Fibroblast of lung (primary cell): ENCODE data around the gene ANO7. TPM values are rescaled to one million over a fixed set of nuclear protein-coding genes. Genes with fewer than 3 reads are reported as not detected.

ENCODE experiments used
- DNase-seq, 2 donors: peaks; one replicate each; pipeline versions ENCODE4 v3.0.0 to v3.0.0-alpha.2; 2010; ENCODE audit warnings: low read depth in 2 of 2
- H2AFZ ChIP-seq: 2 replicates; pipeline ENCODE4 v1.5.1; 2012; ENCODE audit warnings: low read length, control low read depth, inconsistent platforms
- H3K27ac ChIP-seq: 2 replicates; pipeline ENCODE4 v1.5.1; 2011; ENCODE audit warnings: low read length, control low read depth; ENCODE audit not compliant: insufficient read depth
- H3K27me3 ChIP-seq: 2 replicates; pipeline ENCODE4 v1.5.1; 2011; ENCODE audit warnings: mild to moderate bottlenecking, low read length; ENCODE audit not compliant: control insufficient read depth, insufficient read depth
- H3K36me3 ChIP-seq: 2 replicates; pipeline ENCODE4 v1.5.1; 2011; ENCODE audit warnings: low read length; ENCODE audit not compliant: control insufficient read depth, insufficient read depth
- H3K4me1 ChIP-seq: 2 replicates; pipeline ENCODE4 v1.5.1; 2011; ENCODE audit warnings: low read length; ENCODE audit not compliant: control insufficient read depth, insufficient read depth; ENCODE audit errors: extremely low read depth
- H3K4me2 ChIP-seq: 2 replicates; pipeline ENCODE4 v1.5.1; 2011; ENCODE audit warnings: low read length, control low read depth; ENCODE audit not compliant: insufficient read depth; ENCODE audit errors: extremely low read depth
- H3K4me3 ChIP-seq, 4 experiments: fragments of 200-600 bp in 1 of 4; sonication (generic) in 1 of 4; replicated peaks in 1 of 4; 2 replicates each; pipeline ENCODE4 v1.5.1; 2011 to 2016; ENCODE audit warnings: low read length in 4 of 4, low read depth in 3 of 4, mild to moderate bottlenecking in 3 of 4, control low read depth in 2 of 4, inconsistent platforms in 1 of 4, mixed read lengths in 1 of 4; ENCODE audit not compliant: insufficient read depth in 1 of 4; ENCODE audit errors: control extremely low read depth in 1 of 4
- H3K79me2 ChIP-seq: 2 replicates; pipeline ENCODE4 v1.5.1; 2012; ENCODE audit warnings: mild to moderate bottlenecking, low read length, inconsistent platforms; ENCODE audit not compliant: control insufficient read depth, insufficient read depth
- H3K9ac ChIP-seq: 2 replicates; pipeline ENCODE4 v1.5.1; 2011; ENCODE audit warnings: mild to moderate bottlenecking, low read length, control low read depth; ENCODE audit not compliant: insufficient read depth
- H3K9me3 ChIP-seq: 2 replicates; pipeline ENCODE4 v1.5.1; 2012; ENCODE audit warnings: low read depth, low read length; ENCODE audit not compliant: control insufficient read depth, insufficient read depth
- H4K20me1 ChIP-seq: 2 replicates; pipeline ENCODE4 v1.5.1; 2011; ENCODE audit warnings: low read length; ENCODE audit not compliant: control insufficient read depth, insufficient read depth; ENCODE audit errors: extremely low read depth
- EZH2 ChIP-seq: IDR thresholded peaks from 2 replicates; pipeline ENCODE4 v1.5.1; 2012; ENCODE audit warnings: low read length, control low read depth, mild to moderate bottlenecking; ENCODE audit errors: missing control alignments
- polyA plus RNA-seq, 2 donors: library from polyadenylated mRNA; depleted of rRNA in 1 of 2; stranded (reverse) in 1 of 2; unstranded in 1 of 2; fragments of >200 nt; gene quantifications; 2 replicates each; pipeline ENCODE4 v1.2.1, GENCODE V29; 2011 to 2012; ENCODE audit warnings: missing spikeins in 1 of 2
- total RNA-seq: library from RNA; depleted of rRNA; stranded (reverse); fragments of >200 nt; gene quantifications from 2 replicates; pipeline ENCODE4 v1.2.1, GENCODE V29; 2014
- TF ChIP-seq, protein P1 (sequence below), 2 donors: IDR thresholded peaks in 1 of 2; conservative IDR thresholded peaks in 1 of 2; 1 replicate in 1 of 2; 2 replicates in 1 of 2; pipeline ENCODE4 v1.5.1; 2011 to 2012; ENCODE audit warnings: low read length in 2 of 2, control low read depth in 1 of 2, inconsistent platforms in 1 of 2, low read depth in 1 of 2, mild to moderate bottlenecking in 1 of 2

The ANO7 gene
- total and polyA plus RNA-seq, 2 donors (not counting 1 experiment from before 2014, with no cell fraction given), result 0.50 TPM

- H4K20me1 ChIP-seq, result no peaks in the 10 kb centered on the region
- DNase-seq, result no peak
- no peak overlapping the region for H2AFZ ChIP-seq
These were observed 10.2 kb downstream of the ANO7 start for GRCh38 chr2:241198381-241199279.

GRCh38 chr2:241199286-241199685 lies 10.8 kb downstream of the ANO7 start:
- Histone ChIP-seq H3K36me3 (no peaks in the 10 kb centered on the region), H4K20me1 (no peaks in the 10 kb centered on the region), H3K4me3 (no peak overlapping the region), H3K4me2 (no peak overlapping the region), H3K79me2 (no peaks in the 10 kb centered on the region), H3K9ac (no peak overlapping the region), H2AFZ (no peak overlapping the region), H3K4me1 (no peaks in the 10 kb centered on the region), H3K27me3 (no peaks in the 10 kb centered on the region), H3K9me3 (no peaks in the 10 kb centered on the region), H3K27ac (no peak overlapping the region)
- TF ChIP-seq, protein P1, sequence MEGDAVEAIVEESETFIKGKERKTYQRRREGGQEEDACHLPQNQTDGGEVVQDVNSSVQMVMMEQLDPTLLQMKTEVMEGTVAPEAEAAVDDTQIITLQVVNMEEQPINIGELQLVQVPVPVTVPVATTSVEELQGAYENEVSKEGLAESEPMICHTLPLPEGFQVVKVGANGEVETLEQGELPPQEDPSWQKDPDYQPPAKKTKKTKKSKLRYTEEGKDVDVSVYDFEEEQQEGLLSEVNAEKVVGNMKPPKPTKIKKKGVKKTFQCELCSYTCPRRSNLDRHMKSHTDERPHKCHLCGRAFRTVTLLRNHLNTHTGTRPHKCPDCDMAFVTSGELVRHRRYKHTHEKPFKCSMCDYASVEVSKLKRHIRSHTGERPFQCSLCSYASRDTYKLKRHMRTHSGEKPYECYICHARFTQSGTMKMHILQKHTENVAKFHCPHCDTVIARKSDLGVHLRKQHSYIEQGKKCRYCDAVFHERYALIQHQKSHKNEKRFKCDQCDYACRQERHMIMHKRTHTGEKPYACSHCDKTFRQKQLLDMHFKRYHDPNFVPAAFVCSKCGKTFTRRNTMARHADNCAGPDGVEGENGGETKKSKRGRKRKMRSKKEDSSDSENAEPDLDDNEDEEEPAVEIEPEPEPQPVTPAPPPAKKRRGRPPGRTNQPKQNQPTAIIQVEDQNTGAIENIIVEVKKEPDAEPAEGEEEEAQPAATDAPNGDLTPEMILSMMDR (conservative IDR thresholded peaks at IDR 0.05 in 1 of 2, IDR thresholded peaks at IDR 0.05 in 1 of 2; ENCODE audit: low read depth in 1 of 2, low read length in 2 of 2), result no peak
- TF ChIP-seq EZH2, result no peak
- DNase-seq, result no peak

More at GRCh38 chr2:241198381-241199279, 10.2 kb downstream of the ANO7 start:
- Histone ChIP-seq H3K4me1 (no peaks in the 10 kb centered on the region), H3K27me3 (no peaks in the 10 kb centered on the region), H3K9ac (no peak overlapping the region), H3K27ac (no peak overlapping the region), H3K79me2 (no peaks in the 10 kb centered on the region), H3K4me3 (no peak overlapping the region), H3K4me2 (no peak overlapping the region), H3K36me3 (no peaks in the 10 kb centered on the region), H3K9me3 (no peaks in the 10 kb centered on the region)
- TF ChIP-seq, protein P1 (conservative IDR thresholded peaks at IDR 0.05 in 1 of 2, IDR thresholded peaks at IDR 0.05 in 1 of 2; ENCODE audit: low read depth in 1 of 2, low read length in 2 of 2), result no peak
- TF ChIP-seq EZH2, result no peak

DNA sequence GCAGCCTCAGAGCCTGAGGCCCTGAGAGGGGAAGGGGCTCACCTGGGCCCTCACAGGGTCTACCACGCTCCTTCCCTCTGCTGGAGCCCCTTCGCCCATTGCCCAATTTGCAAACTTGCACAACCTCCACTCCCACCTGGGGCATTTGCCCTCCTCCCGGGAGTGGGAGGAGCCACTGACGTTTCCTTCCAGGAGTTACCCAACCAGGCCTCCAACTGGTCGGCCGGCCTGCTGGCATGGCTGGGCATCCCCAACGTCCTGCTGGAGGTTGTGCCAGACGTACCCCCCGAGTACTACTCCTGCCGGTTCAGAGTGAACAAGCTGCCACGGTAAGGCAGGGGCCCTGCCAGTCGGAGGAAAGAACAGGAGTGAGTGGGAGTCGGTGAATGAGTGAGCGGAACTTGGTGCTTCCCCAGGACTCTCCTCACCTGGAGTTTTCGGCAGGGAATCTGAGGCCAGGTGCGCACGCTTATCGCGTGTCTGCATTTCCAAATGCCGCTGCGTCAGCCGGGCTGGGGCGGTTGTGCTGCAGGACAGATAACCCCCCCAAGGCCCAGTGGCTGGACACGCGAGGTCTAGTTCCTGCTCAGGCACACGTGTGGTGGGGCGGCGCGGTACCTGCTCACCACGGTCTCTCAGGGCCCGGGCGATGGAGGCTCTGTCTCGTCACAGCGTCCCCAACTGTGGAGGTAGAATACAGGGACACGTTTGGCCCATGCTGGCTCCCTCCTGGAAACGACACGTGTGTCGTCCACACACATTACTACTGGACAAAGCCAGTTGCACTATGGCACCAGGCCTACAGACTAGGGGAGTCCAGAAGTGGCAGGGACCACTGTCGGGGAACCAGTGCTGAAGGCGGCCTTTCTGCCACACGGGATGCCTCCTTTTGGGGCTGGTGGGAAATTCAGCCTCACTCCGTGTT lies 11.7 kb downstream of the ANO7 start:
- Histone ChIP-seq H3K36me3 (no peaks in the 10 kb centered on the region), H3K27me3 (no peaks in the 10 kb centered on the region), H3K4me1 (no peaks in the 10 kb centered on the region), H3K27ac (no peak overlapping the region), H3K4me3 (no peak overlapping the region), H3K4me2 (no peak overlapping the region), H3K9ac (no peak overlapping the region), H4K20me1 (no peaks in the 10 kb centered on the region), H3K9me3 (no peaks in the 10 kb centered on the region), H3K79me2 (no peaks in the 10 kb centered on the region), H2AFZ (no peak overlapping the region)
- TF ChIP-seq, protein P1 (conservative IDR thresholded peaks at IDR 0.05 in 1 of 2, IDR thresholded peaks at IDR 0.05 in 1 of 2; ENCODE audit: low read depth in 1 of 2, low read length in 2 of 2), result no peak
- TF ChIP-seq EZH2, result no peak
- DNase-seq, result no peak
